Astrocyte of the hippocampus (primary cell): Measurements from ENCODE around the gene PSMF1.

Experiments
- DNase-seq: peaks from one replicate; pipeline ENCODE4 v3.0.0; 2011; ENCODE audit warnings: low read depth, low spot score

Gene PSMF1

GRCh38 chr20:1163653-1164052, 45.3 kb downstream of the PSMF1 start:
- no peak for DNase-seq

GRCh38 chr20:1164871-1165270, 46.5 kb downstream of the PSMF1 start:
- no peak for DNase-seq

- no peak for DNase-seq
These were observed 47.1 kb downstream of the PSMF1 start for GRCh38 chr20:1165521-1165920.

- DNase-seq = no peak
These were observed 47.5 kb downstream of the PSMF1 start for GRCh38 chr20:1165941-1166340.

GRCh38 chr20:1166948-1167720, 48.7 kb downstream of the PSMF1 start:
- no peak for DNase-seq

- no peak for DNase-seq
These were observed 50.8 kb downstream of the PSMF1 start for GRCh38 chr20:1169224-1169623.

- DNase-seq = peak; percentile 57
These were observed 53.2 kb downstream of the PSMF1 start for GRCh38 chr20:1171461-1172093.

- DNase-seq = no peak
These were observed 55.3 kb downstream of the PSMF1 start for GRCh38 chr20:1173698-1174097.

- DNase-seq = no peak
These were observed 56.4 kb downstream of the PSMF1 start for GRCh38 chr20:1174787-1175186.

GRCh38 chr20:1177680-1178079, 59.3 kb downstream of the PSMF1 start:
- peak; percentile 7 for DNase-seq

- DNase-seq = no peak
These were observed 59.7 kb downstream of the PSMF1 start for GRCh38 chr20:1178103-1178502.

GRCh38 chr20:1178623-1179022, 60.2 kb downstream of the PSMF1 start:
- no peak for DNase-seq

GRCh38 chr20:1180949-1181348, 62.5 kb downstream of the PSMF1 start:
- DNase-seq = no peak

- DNase-seq = no peak
These were observed 63.7 kb downstream of the PSMF1 start for GRCh38 chr20:1182106-1182505.

- DNase-seq = no peak
These were observed 64.8 kb downstream of the PSMF1 start for GRCh38 chr20:1183153-1183552.

GRCh38 chr20:1184260-1184637, 65.8 kb downstream of the PSMF1 start:
- no peak for DNase-seq

- peak; percentile 10 for DNase-seq
These were observed 66.4 kb downstream of the PSMF1 start, which contains the start of gene TMEM74B for GRCh38 chr20:1184638-1185315. TMEM74B (minus strand) TSS chr20:1184981; CDS start chr20:1183801, 1,180 bp downstream.

GRCh38 chr20:1185316-1185741, 66.9 kb downstream of the PSMF1 start:
- DNase-seq = peak; percentile 16

GRCh38 chr20:1185790-1186334, 67.5 kb downstream of the PSMF1 start:
- DNase-seq = peak; percentile 62

- no peak for DNase-seq
These were observed 68.1 kb downstream of the PSMF1 start for GRCh38 chr20:1186367-1186991.

- no peak for DNase-seq
These were observed 69.3 kb downstream of the PSMF1 start for GRCh38 chr20:1187605-1188171.
